Keratinocyte (primary cell): ENCODE measurements around the gene LYZL2. TPM values are rescaled to one million over a fixed set of nuclear protein-coding genes. Genes with fewer than 3 reads are reported as not detected.

ENCODE experiments used
- DNase-seq: peaks from one replicate; pipeline ENCODE4 v3.0.0-alpha.2; 2011; ENCODE audit warnings: low read depth, missing footprints, low spot score
- FAIRE-seq: peaks from 2 replicates; lab custom pipeline; 2011; peaks lifted over from hg19 to GRCh38; lab: Jason Lieb, UNC
- H2AFZ ChIP-seq: 2 replicates; pipeline ENCODE4 v1.6.0; 2012; ENCODE audit warnings: low read length, control low read depth, inconsistent platforms; ENCODE audit not compliant: control insufficient read depth
- H3K27ac ChIP-seq: 2 replicates; pipeline ENCODE4 v1.5.1; 2011; ENCODE audit warnings: low read length; ENCODE audit not compliant: control insufficient read depth, insufficient read depth
- H3K27me3 ChIP-seq: 3 replicates; pipeline ENCODE4 v1.6.0; 2011; ENCODE audit warnings: low read length; ENCODE audit not compliant: control insufficient read depth, insufficient read depth; ENCODE audit errors: extremely low read depth
- H3K36me3 ChIP-seq, 2 experiments: 2 replicates in 1 of 2; 3 replicates in 1 of 2; pipeline ENCODE4 v1.5.1; 2011; ENCODE audit warnings: low read length in 2 of 2, mild to moderate bottlenecking in 1 of 2; ENCODE audit not compliant: control insufficient read depth in 2 of 2, insufficient read depth in 2 of 2; ENCODE audit errors: extremely low read depth in 1 of 2
- H3K4me1 ChIP-seq: 3 replicates; pipeline ENCODE4 v1.5.1; 2011; ENCODE audit warnings: low read length; ENCODE audit not compliant: control insufficient read depth, insufficient read depth; ENCODE audit errors: extremely low read depth
- H3K4me2 ChIP-seq: 3 replicates; pipeline ENCODE4 v1.6.0; 2011; ENCODE audit warnings: low read depth, low read length; ENCODE audit not compliant: control insufficient read depth, insufficient read depth; ENCODE audit errors: extremely low read depth
- H3K4me3 ChIP-seq, 3 experiments: fragments of 200-600 bp in 1 of 3; sonication (generic) in 1 of 3; 2 replicates in 2 of 3; 3 replicates in 1 of 3; pipeline ENCODE4 v1.5.1; 2011 to 2016; ENCODE audit warnings: low read length in 3 of 3, mild to moderate bottlenecking in 3 of 3, control low read depth in 2 of 3, inconsistent platforms in 1 of 3, low read depth in 1 of 3, mixed read lengths in 1 of 3, mixed run types in 1 of 3, moderate library complexity in 1 of 3; ENCODE audit not compliant: control insufficient read depth in 2 of 3, insufficient read depth in 2 of 3; ENCODE audit errors: extremely low read depth in 1 of 3
- H3K79me2 ChIP-seq: 2 replicates; pipeline ENCODE4 v1.6.0; 2012; ENCODE audit warnings: low read length; ENCODE audit not compliant: control insufficient read depth, insufficient read depth
- H3K9ac ChIP-seq: 3 replicates; pipeline ENCODE4 v1.6.0; 2011; ENCODE audit warnings: low read length; ENCODE audit not compliant: control insufficient read depth, insufficient read depth; ENCODE audit errors: extremely low read depth
- H3K9me1 ChIP-seq: 3 replicates; pipeline ENCODE4 v1.6.0; 2011; ENCODE audit warnings: low read length; ENCODE audit not compliant: control insufficient read depth, insufficient read depth; ENCODE audit errors: extremely low read depth
- H3K9me3 ChIP-seq: 2 replicates; pipeline ENCODE4 v1.5.1; 2012; ENCODE audit warnings: low read depth, low read length; ENCODE audit not compliant: control insufficient read depth
- H4K20me1 ChIP-seq: 3 replicates; pipeline ENCODE4 v1.6.0; 2011; ENCODE audit warnings: low read length; ENCODE audit not compliant: control insufficient read depth, insufficient read depth; ENCODE audit errors: extremely low read depth
- CTCF ChIP-seq, 3 experiments: IDR thresholded peaks in 1 of 3; conservative IDR thresholded peaks in 1 of 3; optimal IDR thresholded peaks in 1 of 3; 2 replicates in 2 of 3; 3 replicates in 1 of 3; pipeline versions ENCODE3 to v1.5.1; 2011; ENCODE audit warnings: low read length in 3 of 3, mild to moderate bottlenecking in 3 of 3, moderate library complexity in 2 of 3, control low read depth in 1 of 3, inconsistent platforms in 1 of 3; ENCODE audit not compliant: insufficient read depth in 2 of 3; ENCODE audit errors: extremely low read depth in 1 of 3
- EZH2 ChIP-seq: IDR thresholded peaks from one replicate; pipeline ENCODE4 v1.6.1; 2012; ENCODE audit warnings: inconsistent platforms, mild to moderate bottlenecking, low read length, moderate library complexity
- dilution Hi-C: fragments of 300-500 bp; cut with MboI; formaldehyde crosslinking; loops from one replicate; pipeline ENCODE4 v1.7.0; 2020; ENCODE audit warnings: low sequenced_read_pairs; ENCODE audit not compliant: extremely low pct_ligation_motif_present
- polyA plus RNA-seq, 5 experiments: library from polyadenylated mRNA; depleted of rRNA in 3 of 5; stranded (reverse) in 3 of 5; stranded (forward) in 1 of 5; unstranded in 1 of 5; fragments of >200 nt; gene quantifications; 1 replicate in 1 of 5; 2 replicates in 3 of 5; 3 replicates in 1 of 5; pipeline versions ENCODE4 v1.2.1 to v1.2.3, GENCODE V29; 2011 to 2012; ENCODE audit warnings: missing spikeins in 2 of 5, low read depth in 1 of 5, low replicate concordance in 1 of 5

LYZL2 gene
- polyA plus RNA-seq, 1 donor (not counting 4 experiments of a cell fraction or from before 2014, with no cell fraction given), result not detected

- FAIRE-seq, result no peak
- H3K27me3 ChIP-seq, result no peaks in the 10 kb centered on the region
- no peaks in the 10 kb centered on the region for H4K20me1 ChIP-seq
- no peak for DNase-seq
- H3K36me3 ChIP-seq, result no peaks in the 10 kb centered on the region
- dilution Hi-C loops, result no loop called here
- no peak overlapping the region for H2AFZ ChIP-seq
- H3K9ac ChIP-seq, result no peak overlapping the region
- H3K9me1 ChIP-seq, result no peaks in the 10 kb centered on the region
- no peaks in the 10 kb centered on the region for H3K79me2 ChIP-seq
- no peaks in the 10 kb centered on the region for H3K9me3 ChIP-seq
- H3K4me3 ChIP-seq, result no peak overlapping the region
- H3K4me1 ChIP-seq, result no peaks in the 10 kb centered on the region
- H3K27ac ChIP-seq, result no peak overlapping the region
- TF ChIP-seq CTCF (optimal IDR thresholded peaks at IDR 0.05 in 1 of 3, IDR thresholded peaks at IDR 0.05 in 1 of 3, conservative IDR thresholded peaks at IDR 0.05 in 1 of 3; ENCODE audit: extremely low read depth in 1 of 3, insufficient read depth in 2 of 3, low read length in 3 of 3) (no peak), EZH2 (no peak)
- H3K4me2 ChIP-seq, result no peak overlapping the region
Measured at GRCh38 chr10:30577048-30577447, 52.5 kb downstream of the LYZL2 start.

GRCh38 chr10:30576641-30577040, 52.9 kb downstream of the LYZL2 start:
- no peaks in the 10 kb centered on the region for H3K9me1 ChIP-seq
- no peak overlapping the region for H3K4me3 ChIP-seq
- no peak overlapping the region for H2AFZ ChIP-seq
- H3K9me3 ChIP-seq, result no peaks in the 10 kb centered on the region
- dilution Hi-C loops, result no loop called here
- H3K79me2 ChIP-seq, result no peaks in the 10 kb centered on the region
- DNase-seq (no peak), FAIRE-seq (no peak)
- H3K27me3 ChIP-seq, result no peaks in the 10 kb centered on the region
- TF ChIP-seq EZH2, result no peak
- TF ChIP-seq CTCF (optimal IDR thresholded peaks at IDR 0.05 in 1 of 3, IDR thresholded peaks at IDR 0.05 in 1 of 3, conservative IDR thresholded peaks at IDR 0.05 in 1 of 3; ENCODE audit: extremely low read depth in 1 of 3, insufficient read depth in 2 of 3, low read length in 3 of 3), result no peak
- no peak overlapping the region for H3K4me2 ChIP-seq
- H3K4me1 ChIP-seq, result no peaks in the 10 kb centered on the region
- H3K36me3 ChIP-seq, result no peaks in the 10 kb centered on the region
- no peaks in the 10 kb centered on the region for H4K20me1 ChIP-seq
- H3K27ac ChIP-seq, result no peak overlapping the region
- H3K9ac ChIP-seq, result no peak overlapping the region
